ENCODE data around the gene TMC4. TPM values are rescaled to one million over a fixed set of nuclear protein-coding genes. Genes with fewer than 3 reads are reported as not detected.

The TMC4 gene
- total RNA-seq, 2 donors from 2014 or later: 57.3 to 126 TPM

DNA sequence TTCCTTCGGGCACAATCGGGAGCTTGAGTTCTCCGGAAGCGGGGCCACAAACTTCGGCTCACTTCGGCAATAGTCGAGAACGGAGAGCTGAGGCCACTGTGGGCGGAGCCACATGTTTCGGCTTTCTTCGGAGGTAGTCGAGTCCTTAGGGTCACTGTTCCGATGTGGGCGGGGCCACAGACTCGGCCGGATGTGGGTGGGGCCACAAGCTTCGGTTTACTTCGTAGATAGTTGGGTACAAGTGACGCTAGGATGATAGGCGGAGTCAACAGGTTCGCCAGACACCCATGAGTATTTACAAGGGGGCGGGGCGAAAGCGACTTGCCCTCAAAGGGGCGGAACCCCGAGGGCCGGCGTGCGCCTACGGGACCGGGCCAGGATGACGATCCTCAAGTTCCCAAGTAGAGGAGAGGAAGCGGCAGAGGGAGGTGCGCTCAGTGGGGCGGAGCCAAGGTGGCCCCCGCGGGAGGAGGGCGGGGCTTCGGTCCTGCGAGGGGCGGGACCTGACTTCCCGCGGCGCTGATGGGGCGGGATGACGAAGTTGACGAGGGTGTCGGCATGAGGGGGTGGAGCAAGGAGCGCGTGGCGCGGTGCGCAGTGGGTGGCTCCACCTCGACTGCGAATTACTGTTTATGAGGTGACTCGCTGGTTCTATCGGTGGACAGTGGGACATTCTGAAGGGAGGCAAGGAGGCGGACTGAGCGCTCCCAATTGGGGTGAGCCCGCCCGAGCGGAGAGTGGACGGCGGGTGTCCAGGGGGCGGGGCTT lies 17.0 kb upstream of the TMC4 start:
- peak; percentile 78 to 96 (median 94) for TF ChIP-seq POLR2A (IDR thresholded peaks at IDR 0.05)
- TF ChIP-seq, protein P1, sequence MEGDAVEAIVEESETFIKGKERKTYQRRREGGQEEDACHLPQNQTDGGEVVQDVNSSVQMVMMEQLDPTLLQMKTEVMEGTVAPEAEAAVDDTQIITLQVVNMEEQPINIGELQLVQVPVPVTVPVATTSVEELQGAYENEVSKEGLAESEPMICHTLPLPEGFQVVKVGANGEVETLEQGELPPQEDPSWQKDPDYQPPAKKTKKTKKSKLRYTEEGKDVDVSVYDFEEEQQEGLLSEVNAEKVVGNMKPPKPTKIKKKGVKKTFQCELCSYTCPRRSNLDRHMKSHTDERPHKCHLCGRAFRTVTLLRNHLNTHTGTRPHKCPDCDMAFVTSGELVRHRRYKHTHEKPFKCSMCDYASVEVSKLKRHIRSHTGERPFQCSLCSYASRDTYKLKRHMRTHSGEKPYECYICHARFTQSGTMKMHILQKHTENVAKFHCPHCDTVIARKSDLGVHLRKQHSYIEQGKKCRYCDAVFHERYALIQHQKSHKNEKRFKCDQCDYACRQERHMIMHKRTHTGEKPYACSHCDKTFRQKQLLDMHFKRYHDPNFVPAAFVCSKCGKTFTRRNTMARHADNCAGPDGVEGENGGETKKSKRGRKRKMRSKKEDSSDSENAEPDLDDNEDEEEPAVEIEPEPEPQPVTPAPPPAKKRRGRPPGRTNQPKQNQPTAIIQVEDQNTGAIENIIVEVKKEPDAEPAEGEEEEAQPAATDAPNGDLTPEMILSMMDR (IDR thresholded peaks at IDR 0.05): no peak

DNA sequence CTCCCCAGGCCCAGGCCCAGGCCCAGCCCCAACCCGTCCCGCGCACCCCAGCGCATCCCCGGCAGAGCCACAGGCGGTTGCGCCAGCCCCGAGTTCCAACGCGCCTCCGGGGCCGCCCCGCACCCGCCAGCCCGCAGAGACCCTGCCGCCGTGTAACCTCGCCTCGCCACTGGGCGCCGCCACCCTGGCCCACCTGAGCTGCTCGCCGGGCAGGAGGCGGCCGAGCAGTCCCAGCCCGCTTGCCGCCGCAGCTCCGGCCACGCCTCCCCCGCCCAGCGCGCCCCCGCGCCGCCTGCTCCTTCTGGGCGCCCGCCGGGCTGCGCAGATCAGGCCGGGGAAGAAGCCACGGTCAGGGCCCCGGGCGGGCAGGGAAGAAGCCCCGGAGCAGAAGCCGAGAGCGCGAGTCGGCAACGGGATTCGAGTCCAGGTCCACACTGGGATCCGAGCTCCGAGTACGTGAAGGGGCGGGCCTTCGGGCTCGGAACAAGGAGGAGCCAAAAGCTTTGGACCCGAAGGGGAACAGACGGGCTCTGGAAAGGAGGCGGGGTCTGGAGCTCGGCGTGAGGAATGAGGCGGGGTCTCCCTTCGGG lies 16.3 kb upstream of the TMC4 start, which contains the start of gene MBOAT7:
Gene MBOAT7, minus strand, starts transcription at position 436 of the 590 bp plus-strand sequence. CDS start 1,072 bp downstream, outside the sequence.
- ATAC-seq (peak; percentile 3), DNase-seq (no peak)
- H3K27me3 ChIP-seq: no peaks in the 10 kb centered on the region
- peaks cover 50% of the 10 kb centered on the region for H3K4me1 ChIP-seq
- peak within 1 kb of the TSS; percentile 94 to 100 (median 99) for H3K27ac ChIP-seq
- H3K9me3 ChIP-seq: no peaks in the 10 kb centered on the region
- TF ChIP-seq POLR2A (IDR thresholded peaks at IDR 0.05): peak; percentile 50 to 63 (median 62)
- TF ChIP-seq, protein P1 (IDR thresholded peaks at IDR 0.05): peak in 5 of 7 experiments; percentile 13 to 59 (median 42)
- peak within 1 kb of the TSS; percentile 36 to 38 for H3K4me3 ChIP-seq
- 0% methylated on average over 8 to 62 of the region's 64 CpGs for WGBS, 2 donors
- H3K36me3 ChIP-seq (replicated peaks in 1 of 2; ENCODE audit: insufficient read depth in 1 of 2, low read depth in 2 of 2): peaks cover 0 to 6% of the 10 kb centered on the region in 2 donors
- intact Hi-C loops (cut with DNase I): no loop called here

More for the DNA sequence above, 17.0 kb upstream of the TMC4 start:
- intact Hi-C loops (cut with DNase I): no loop called here
- Histone ChIP-seq H3K27me3 (no peaks in the 10 kb centered on the region), H3K4me3 (peak overlapping the region in 1 of 2 donors; percentile 36), H3K9me3 (no peaks in the 10 kb centered on the region), H3K36me3 (replicated peaks in 1 of 2; ENCODE audit: insufficient read depth in 1 of 2, low read depth in 2 of 2) (peaks cover 0 to 6% of the 10 kb centered on the region in 2 donors), H3K27ac (peak overlapping the region; percentile 94 to 100 (median 99)), H3K4me1 (peaks cover 50% of the 10 kb centered on the region)
- WGBS, 2 donors: 0% methylated on average over 11 to 65 of the region's 65 CpGs
- DNase-seq (peak; percentile 100), ATAC-seq (peak; percentile 69)

DNA sequence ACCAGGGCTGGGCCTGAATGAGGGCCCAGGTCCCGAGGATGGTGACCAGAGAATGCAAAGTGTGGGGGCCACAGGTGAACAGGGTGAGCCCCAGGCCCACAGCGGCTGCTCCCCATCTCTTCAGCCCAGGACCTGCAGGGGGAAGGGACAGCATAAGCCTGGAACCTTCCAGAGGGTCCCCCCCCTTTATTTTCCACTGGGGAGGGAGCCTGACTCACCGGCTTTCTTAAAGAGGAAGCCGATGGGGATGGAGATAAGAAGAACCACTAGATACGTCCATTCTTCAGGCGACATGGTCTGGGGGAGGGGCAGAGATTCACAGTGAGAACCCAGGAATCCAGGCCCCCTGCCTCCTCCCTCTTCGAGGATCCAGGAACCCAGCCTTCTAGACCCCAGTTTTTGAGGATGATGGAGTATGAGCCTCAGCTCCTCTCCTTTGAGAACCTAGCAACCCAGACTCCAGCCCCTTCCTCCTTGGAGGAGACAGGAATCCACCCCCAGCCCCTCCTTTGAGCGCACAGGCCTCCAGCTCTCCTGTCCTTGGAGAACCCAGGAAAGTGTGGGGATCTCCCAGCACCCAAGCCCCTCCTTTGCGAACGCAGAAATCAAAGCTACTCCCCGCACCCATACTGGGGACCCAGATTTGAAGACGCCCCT lies 15.4 kb upstream of the TMC4 start:
- H3K27me3 ChIP-seq: no peaks in the 10 kb centered on the region
- peak overlapping the region; percentile 36 to 38 for H3K4me3 ChIP-seq
- peaks cover 50% of the 10 kb centered on the region for H3K4me1 ChIP-seq
- no peaks in the 10 kb centered on the region for H3K9me3 ChIP-seq
- TF ChIP-seq POLR2A (IDR thresholded peaks at IDR 0.05): no peak
- TF ChIP-seq, protein P1 (IDR thresholded peaks at IDR 0.05): no peak
- DNase-seq: no peak
- intact Hi-C loops (cut with DNase I): no loop called here
- peaks cover 0 to 4% of the 10 kb centered on the region in 2 donors for H3K36me3 ChIP-seq (replicated peaks in 1 of 2; ENCODE audit: insufficient read depth in 1 of 2, low read depth in 2 of 2)
- ATAC-seq: no peak
- peak overlapping the region; percentile 84 to 99 (median 96) for H3K27ac ChIP-seq
- WGBS, 2 donors: 17 to 19% methylated on average over 10 to 11 of the region's 12 CpGs

DNA sequence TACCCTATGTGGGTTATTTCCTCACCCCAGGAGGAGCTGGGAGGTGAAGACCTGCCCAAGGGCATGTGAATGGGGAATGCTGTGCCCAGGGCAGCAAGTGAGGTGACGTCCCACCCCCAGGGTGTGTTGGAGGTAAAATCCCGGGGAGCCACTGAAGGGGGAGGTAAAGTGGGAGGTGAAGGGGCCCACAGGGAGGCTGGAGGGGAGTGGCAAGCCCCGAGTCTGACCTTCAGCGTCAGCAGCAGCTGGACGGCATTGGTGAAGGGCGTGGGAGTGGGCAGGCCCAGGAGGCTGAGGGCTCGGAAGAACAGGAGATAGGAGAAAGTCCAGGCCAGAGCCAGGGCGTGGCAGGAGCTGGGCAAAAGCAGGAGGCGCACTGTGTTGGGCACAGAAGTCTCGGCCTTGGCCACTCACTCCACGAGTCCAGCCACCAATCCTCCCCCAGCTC lies 14.0 kb upstream of the TMC4 start:
- intact Hi-C loops (cut with DNase I): no loop called here
- peak; percentile 71 to 87 (median 86) for DNase-seq
- H3K4me3 ChIP-seq: no peak overlapping the region

More for the DNA sequence above, 14.0 kb upstream of the TMC4 start:
- peak; percentile 33 to 62 (median 42) for TF ChIP-seq POLR2A (IDR thresholded peaks at IDR 0.05)
- TF ChIP-seq, protein P1 (IDR thresholded peaks at IDR 0.05): no peak
- H3K27ac ChIP-seq: peak overlapping the region; percentile 94 to 99 (median 96)
- 21 to 35% methylated on average over 11 of the region's 11 CpGs for WGBS, 2 donors
- peaks cover 41% of the 10 kb centered on the region for H3K4me1 ChIP-seq
- no peaks in the 10 kb centered on the region for H3K9me3 ChIP-seq
- no peak for ATAC-seq
- H3K36me3 ChIP-seq (replicated peaks in 1 of 2; ENCODE audit: insufficient read depth in 1 of 2, low read depth in 2 of 2): no peaks in the 10 kb centered on the region
- H3K27me3 ChIP-seq: no peaks in the 10 kb centered on the region

All from body of pancreas (tissue), 4 donors.